ENCODE measurements around the gene OBSCN.
"Not testable (repeated sequence)": the region's sequence is repeated elsewhere in the genome, so short reads cannot be mapped to it uniquely, and the experiment has no call there.

Gene OBSCN

DNA sequence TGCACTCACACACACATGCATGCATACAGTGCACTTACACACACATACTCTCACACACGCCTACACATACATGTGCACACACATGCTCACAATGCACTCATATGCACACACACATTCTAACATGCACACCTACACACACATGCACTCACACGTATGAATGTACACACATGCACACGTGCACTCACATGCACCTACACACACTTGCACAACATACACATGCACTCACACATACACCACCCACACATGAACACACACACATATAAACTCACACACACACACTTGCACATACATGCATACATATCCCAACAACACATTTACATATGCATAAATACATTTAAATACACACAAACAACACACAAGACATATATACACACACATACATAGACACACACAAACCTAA lies 30.6 kb downstream of the OBSCN start:
- DNase-seq (ENCODE audit: low read depth in 1 of 2, low spot score in 1 of 2): no peak
- in situ Hi-C loops (cut with HindIII; ENCODE audit: low pct_unique_long_range_greater_than_20kb, low sequenced_read_pairs): no loop called here
- no peak for TF ChIP-seq JUND (IDR thresholded peaks at IDR 0.05; ENCODE audit: low read depth)

DNA sequence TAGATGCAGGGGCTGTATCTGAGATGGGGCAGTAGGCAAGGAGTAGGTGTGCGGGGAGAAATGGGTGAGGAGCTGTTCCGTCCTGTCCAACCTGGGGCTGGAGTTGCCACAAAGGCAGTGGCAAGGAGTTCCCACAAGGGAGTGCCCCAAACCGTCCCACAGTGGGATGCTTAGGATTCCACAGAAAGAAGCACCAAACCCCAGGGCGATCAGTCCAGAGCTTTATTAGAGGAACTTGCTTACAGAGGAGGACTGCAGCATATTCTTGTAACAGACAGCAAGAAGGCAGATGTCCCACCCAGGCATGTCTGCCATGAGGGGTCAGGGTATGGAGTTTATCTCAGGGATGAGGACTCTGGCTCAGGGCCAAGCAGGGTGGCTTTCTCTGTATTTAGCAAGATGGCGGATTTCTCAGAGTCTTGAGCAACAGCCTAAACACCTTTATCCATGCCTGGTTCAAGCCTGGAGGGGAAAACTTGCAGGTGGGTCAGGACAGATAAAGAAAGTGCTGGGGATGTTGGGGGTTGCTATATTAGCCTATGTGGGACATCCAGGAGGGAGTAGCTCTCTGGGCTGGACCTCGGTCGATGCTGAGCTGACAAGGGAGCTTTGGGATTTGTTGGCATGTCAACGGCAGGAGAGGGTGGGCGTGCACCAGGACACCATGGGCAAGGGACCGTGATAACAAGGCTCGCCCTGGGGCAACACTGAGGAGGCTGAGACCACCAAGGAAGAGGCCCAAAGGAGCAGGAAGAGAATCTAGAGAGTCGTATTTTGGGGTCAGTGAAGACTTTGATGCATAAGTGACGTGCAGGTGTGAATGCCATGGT lies 32.8 kb downstream of the OBSCN start:
- in situ Hi-C loops (cut with HindIII; ENCODE audit: low pct_unique_long_range_greater_than_20kb, low sequenced_read_pairs): no loop called here
- TF ChIP-seq JUND (IDR thresholded peaks at IDR 0.05; ENCODE audit: low read depth): no peak
- DNase-seq (ENCODE audit: low read depth in 1 of 2, low spot score in 1 of 2): no peak

GRCh38 chr1:228241259-228241658 lies 33.4 kb downstream of the OBSCN start:
- no peak for TF ChIP-seq JUND (IDR thresholded peaks at IDR 0.05; ENCODE audit: low read depth)
- in situ Hi-C loops (cut with HindIII; ENCODE audit: low pct_unique_long_range_greater_than_20kb, low sequenced_read_pairs): no loop called here
- no peak for DNase-seq (ENCODE audit: low read depth in 1 of 2, low spot score in 1 of 2)

GRCh38 chr1:228242409-228242808 lies 34.6 kb downstream of the OBSCN start:
- in situ Hi-C loops (cut with HindIII; ENCODE audit: low pct_unique_long_range_greater_than_20kb, low sequenced_read_pairs): no loop called here
- no peak for DNase-seq (ENCODE audit: low read depth in 1 of 2, low spot score in 1 of 2)
- no peak for TF ChIP-seq JUND (IDR thresholded peaks at IDR 0.05; ENCODE audit: low read depth)

- DNase-seq (ENCODE audit: low read depth in 1 of 2, low spot score in 1 of 2): no peak
- in situ Hi-C loops (cut with HindIII; ENCODE audit: low pct_unique_long_range_greater_than_20kb, low sequenced_read_pairs): no loop called here
- no peak for TF ChIP-seq JUND (IDR thresholded peaks at IDR 0.05; ENCODE audit: low read depth)
Measured at GRCh38 chr1:228243093-228243492, 35.2 kb downstream of the OBSCN start.

DNA sequence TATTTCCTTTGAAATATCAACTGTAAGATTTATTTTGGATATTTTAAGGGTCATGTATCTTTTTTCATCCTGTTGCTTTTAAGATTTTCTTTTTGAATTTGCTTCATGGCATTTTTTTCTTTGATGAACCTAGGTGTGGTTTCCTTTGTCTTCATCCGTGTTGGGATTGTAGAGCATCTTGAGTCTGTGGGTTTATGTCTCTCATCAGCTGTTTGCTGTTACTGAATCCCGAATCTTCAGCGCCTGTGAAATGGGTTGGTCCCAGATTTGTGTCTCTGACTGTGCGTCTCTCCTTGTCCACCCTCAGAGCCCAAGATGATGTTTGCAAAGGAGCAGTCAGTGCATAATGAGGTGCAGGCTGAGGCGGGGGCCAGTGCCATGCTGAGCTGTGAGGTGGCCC lies 36.1 kb downstream of the OBSCN start:
- in situ Hi-C loops (cut with HindIII; ENCODE audit: low pct_unique_long_range_greater_than_20kb, low sequenced_read_pairs); DNase-seq (ENCODE audit: low read depth in 1 of 2, low spot score in 1 of 2): not testable (repeated sequence)

DNA sequence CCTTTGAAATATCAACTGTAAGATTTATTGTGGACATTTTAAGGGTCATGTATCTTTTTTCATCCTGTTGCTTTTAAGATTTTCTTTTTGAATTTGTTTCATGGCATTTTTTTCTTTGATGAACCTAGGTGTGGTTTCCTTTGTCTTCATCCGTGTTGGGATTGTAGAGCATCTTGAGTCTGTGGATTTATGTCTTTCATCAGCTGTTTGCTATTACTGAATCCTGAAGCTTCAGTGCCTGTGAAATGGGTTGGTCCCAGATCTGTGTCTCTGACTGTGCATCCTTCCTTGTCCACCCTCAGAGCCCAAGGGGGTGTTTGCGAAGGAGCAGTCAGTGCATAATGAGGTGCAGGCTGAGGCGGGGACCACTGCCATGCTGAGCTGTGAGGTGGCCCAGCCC lies 37.3 kb downstream of the OBSCN start:
- no peak for TF ChIP-seq JUND (IDR thresholded peaks at IDR 0.05; ENCODE audit: low read depth)
- in situ Hi-C loops (cut with HindIII; ENCODE audit: low pct_unique_long_range_greater_than_20kb, low sequenced_read_pairs): no loop called here
- no peak for DNase-seq (ENCODE audit: low read depth in 1 of 2, low spot score in 1 of 2)

- in situ Hi-C loops (cut with HindIII; ENCODE audit: low pct_unique_long_range_greater_than_20kb, low sequenced_read_pairs): no loop called here
- no peak for TF ChIP-seq JUND (IDR thresholded peaks at IDR 0.05; ENCODE audit: low read depth)
- no peak for DNase-seq (ENCODE audit: low read depth in 1 of 2, low spot score in 1 of 2)
Measured at GRCh38 chr1:228246216-228246900, 38.5 kb downstream of the OBSCN start.

- DNase-seq (ENCODE audit: low read depth in 1 of 2, low spot score in 1 of 2): no peak
- in situ Hi-C loops (cut with HindIII; ENCODE audit: low pct_unique_long_range_greater_than_20kb, low sequenced_read_pairs): no loop called here
- TF ChIP-seq JUND (IDR thresholded peaks at IDR 0.05; ENCODE audit: low read depth): no peak
Measured at GRCh38 chr1:228249513-228250305, 41.9 kb downstream of the OBSCN start.

DNA sequence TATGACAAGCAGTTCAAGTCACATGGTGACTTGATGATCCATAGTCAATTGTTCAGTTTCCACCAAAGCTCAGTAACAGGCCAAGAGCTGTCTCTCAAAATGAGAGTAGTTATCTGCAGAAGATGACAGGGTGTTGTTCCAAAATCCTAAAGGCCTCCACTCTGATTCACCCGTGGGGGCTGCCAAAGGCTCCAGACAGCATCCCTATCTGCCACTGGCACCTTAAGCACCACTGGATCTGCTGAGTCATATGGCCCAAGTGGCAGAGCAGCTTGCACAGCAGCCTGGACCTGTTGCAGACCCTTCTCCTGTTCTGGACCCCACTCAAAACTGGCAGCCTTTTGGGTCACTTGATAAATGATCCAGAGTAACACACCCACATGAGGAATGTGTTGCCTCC lies 44.6 kb downstream of the OBSCN start:
- DNase-seq (ENCODE audit: low read depth in 1 of 2, low spot score in 1 of 2); in situ Hi-C loops (cut with HindIII; ENCODE audit: low pct_unique_long_range_greater_than_20kb, low sequenced_read_pairs): not testable (repeated sequence)

DNA sequence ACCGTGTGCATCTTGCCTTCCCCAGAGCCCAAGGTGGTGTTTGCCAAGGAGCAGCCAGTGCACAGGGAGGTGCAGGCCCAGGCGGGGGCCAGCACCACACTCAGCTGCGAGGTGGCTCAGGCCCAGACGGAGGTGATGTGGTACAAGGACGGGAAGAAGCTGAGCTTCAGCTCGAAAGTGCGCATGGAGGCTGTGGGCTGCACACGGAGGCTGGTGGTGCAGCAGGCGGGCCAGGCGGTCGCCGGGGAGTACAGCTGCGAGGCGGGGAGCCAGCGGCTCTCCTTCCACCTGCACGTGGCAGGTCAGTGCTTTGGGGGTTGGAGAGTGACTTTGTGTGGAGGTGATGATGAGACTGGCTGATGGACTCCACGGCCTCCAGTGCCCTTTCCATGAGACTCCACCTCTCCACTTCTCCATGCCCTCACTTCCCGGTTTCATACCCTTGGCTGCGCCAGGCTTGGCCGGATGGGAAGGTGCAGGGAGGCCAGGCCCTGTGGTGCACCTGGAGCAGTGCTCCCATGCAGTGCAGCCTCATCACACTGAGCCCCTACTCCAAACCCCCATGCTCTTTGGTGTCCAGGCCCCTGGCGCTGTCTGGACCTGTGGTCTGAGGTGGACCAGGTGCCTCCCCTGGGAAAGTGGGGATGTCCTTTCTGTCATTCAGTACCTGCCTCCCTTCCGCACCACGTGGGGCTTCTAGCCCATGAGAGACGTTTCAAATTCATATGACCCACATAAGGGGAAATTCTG lies 49.0 kb downstream of the OBSCN start:
- no peak for TF ChIP-seq JUND (IDR thresholded peaks at IDR 0.05; ENCODE audit: low read depth)
- in situ Hi-C loops (cut with HindIII; ENCODE audit: low pct_unique_long_range_greater_than_20kb, low sequenced_read_pairs): no loop called here
- DNase-seq (ENCODE audit: low read depth in 1 of 2, low spot score in 1 of 2): no peak

- in situ Hi-C loops (cut with HindIII; ENCODE audit: low pct_unique_long_range_greater_than_20kb, low sequenced_read_pairs): no loop called here
- no peak for DNase-seq (ENCODE audit: low read depth in 1 of 2, low spot score in 1 of 2)
- TF ChIP-seq JUND (IDR thresholded peaks at IDR 0.05; ENCODE audit: low read depth): no peak
Measured at GRCh38 chr1:228258486-228258885, 50.6 kb downstream of the OBSCN start.
